HT1080 (cell line): ENCODE results near the gene RAE1. TPM values are rescaled to one million over a fixed set of nuclear protein-coding genes. Genes with fewer than 3 reads are reported as not detected.

Experiments used
- DNase-seq: peaks from one replicate; pipeline ENCODE4 v3.0.0-alpha.2; 2015; ENCODE audit warnings: low read depth
- total RNA-seq: library from RNA; depleted of rRNA; stranded (reverse); fragments of >200 nt; shearing (Covaris generic); gene quantifications from 2 replicates; pipeline ENCODE4 v1.2.3, GENCODE V29; 2014

Gene RAE1
- total RNA-seq, 1 experiment from 2014 or later, result 60.9 TPM

GRCh38 chr20:57398901-57399535 is 48.0 kb downstream of the RAE1 start:
- no peak for DNase-seq

- DNase-seq, result no peak
Measured at GRCh38 chr20:57399587-57400155, 48.6 kb downstream of the RAE1 start.

GRCh38 chr20:57400231-57400701 is 49.2 kb downstream of the RAE1 start:
- DNase-seq, result no peak

GRCh38 chr20:57400821-57401564 is 49.9 kb downstream of the RAE1 start:
- no peak for DNase-seq

GRCh38 chr20:57401565-57401918 is 50.5 kb downstream of the RAE1 start:
- DNase-seq, result no peak

GRCh38 chr20:57402206-57403125 is 51.4 kb downstream of the RAE1 start:
- no peak for DNase-seq

- no peak for DNase-seq
Measured at GRCh38 chr20:57403216-57403615, 52.2 kb downstream of the RAE1 start.

GRCh38 chr20:57404006-57404405 is 53.0 kb downstream of the RAE1 start:
- no peak for DNase-seq

GRCh38 chr20:57404419-57405072 is 53.5 kb downstream of the RAE1 start:
- no peak for DNase-seq

- DNase-seq, result no peak
Measured at GRCh38 chr20:57405236-57406016, 54.4 kb downstream of the RAE1 start.

GRCh38 chr20:57407541-57407956 is 56.5 kb downstream of the RAE1 start:
- no peak for DNase-seq

- no peak for DNase-seq
Measured at GRCh38 chr20:57408131-57408530, 57.1 kb downstream of the RAE1 start.

- no peak for DNase-seq
Measured at GRCh38 chr20:57408536-57409233, 57.6 kb downstream of the RAE1 start.

- DNase-seq, result no peak
Measured at GRCh38 chr20:57409316-57409671, 58.2 kb downstream of the RAE1 start.

- no peak for DNase-seq
Measured at GRCh38 chr20:57409672-57410397, 58.8 kb downstream of the RAE1 start.

GRCh38 chr20:57410398-57410920 is 59.4 kb downstream of the RAE1 start:
- no peak for DNase-seq

GRCh38 chr20:57410924-57411323 is 59.9 kb downstream of the RAE1 start:
- DNase-seq, result no peak

GRCh38 chr20:57411406-57412283 is 60.6 kb downstream of the RAE1 start:
- DNase-seq, result no peak
